OCI-LY1 (cell line): ENCODE data around the gene AP1M1.

ENCODE experiments used
- CTCF ChIP-seq: fragments of 200-600 bp; sonication (generic), shearing (Covaris generic); IDR thresholded peaks from 2 replicates; pipeline ENCODE4 v1.5.1; 2017; ENCODE audit warnings: mild to moderate bottlenecking, antibody characterized with exemption, low read length, moderate library complexity, mixed read lengths
- EZH2 ChIP-seq: fragments of 200-600 bp; sonication (generic), shearing (Covaris generic); IDR thresholded peaks from 2 replicates; pipeline ENCODE4 v1.8.0; 2017; ENCODE audit warnings: borderline replicate concordance, mixed run types, mild to moderate bottlenecking, antibody characterized with exemption, low read length, moderate library complexity, mixed read lengths

GRCh38 chr19:16223746-16224145 is 26.0 kb downstream of the AP1M1 start:
- TF ChIP-seq CTCF (no peak), EZH2 (no peak)
